ENCODE data around the gene UBQLN4.

DNA sequence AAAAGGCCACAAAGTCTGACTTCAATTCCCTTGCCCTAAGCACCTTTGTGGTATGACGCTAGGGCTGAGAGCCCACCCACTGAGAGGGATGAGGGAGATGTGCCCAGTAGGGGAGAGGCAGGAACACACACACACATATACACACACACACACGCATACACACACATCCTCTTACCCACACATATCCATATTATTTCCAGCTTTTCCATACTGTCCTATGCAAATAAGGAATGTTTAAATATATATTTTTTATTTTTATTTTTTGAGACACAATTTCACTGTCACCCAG lies 10.3 kb upstream of the UBQLN4 start:
- TF ChIP-seq, protein P1, sequence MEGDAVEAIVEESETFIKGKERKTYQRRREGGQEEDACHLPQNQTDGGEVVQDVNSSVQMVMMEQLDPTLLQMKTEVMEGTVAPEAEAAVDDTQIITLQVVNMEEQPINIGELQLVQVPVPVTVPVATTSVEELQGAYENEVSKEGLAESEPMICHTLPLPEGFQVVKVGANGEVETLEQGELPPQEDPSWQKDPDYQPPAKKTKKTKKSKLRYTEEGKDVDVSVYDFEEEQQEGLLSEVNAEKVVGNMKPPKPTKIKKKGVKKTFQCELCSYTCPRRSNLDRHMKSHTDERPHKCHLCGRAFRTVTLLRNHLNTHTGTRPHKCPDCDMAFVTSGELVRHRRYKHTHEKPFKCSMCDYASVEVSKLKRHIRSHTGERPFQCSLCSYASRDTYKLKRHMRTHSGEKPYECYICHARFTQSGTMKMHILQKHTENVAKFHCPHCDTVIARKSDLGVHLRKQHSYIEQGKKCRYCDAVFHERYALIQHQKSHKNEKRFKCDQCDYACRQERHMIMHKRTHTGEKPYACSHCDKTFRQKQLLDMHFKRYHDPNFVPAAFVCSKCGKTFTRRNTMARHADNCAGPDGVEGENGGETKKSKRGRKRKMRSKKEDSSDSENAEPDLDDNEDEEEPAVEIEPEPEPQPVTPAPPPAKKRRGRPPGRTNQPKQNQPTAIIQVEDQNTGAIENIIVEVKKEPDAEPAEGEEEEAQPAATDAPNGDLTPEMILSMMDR (conservative IDR thresholded peaks at IDR 0.05; ENCODE audit: low read length) = no peak
- no peak for TF ChIP-seq EZH2phosphoT487 (IDR thresholded peaks at IDR 0.05; ENCODE audit: borderline replicate concordance)
